Astrocyte (in vitro differentiated cells and primary cell): ENCODE results near the gene FTO.

Source experiments
- CTCF ChIP-seq: IDR thresholded peaks from 2 replicates; pipeline ENCODE4 v1.5.1; 2011; ENCODE audit warnings: low read depth, mild to moderate bottlenecking, inconsistent platforms, low read length, moderate library complexity; ENCODE audit not compliant: insufficient read depth
- EZH2 ChIP-seq: IDR thresholded peaks from 2 replicates; pipeline ENCODE4 v1.6.1; 2012; ENCODE audit warnings: mild to moderate bottlenecking, low read length, inconsistent platforms; ENCODE audit not compliant: insufficient read depth

DNA sequence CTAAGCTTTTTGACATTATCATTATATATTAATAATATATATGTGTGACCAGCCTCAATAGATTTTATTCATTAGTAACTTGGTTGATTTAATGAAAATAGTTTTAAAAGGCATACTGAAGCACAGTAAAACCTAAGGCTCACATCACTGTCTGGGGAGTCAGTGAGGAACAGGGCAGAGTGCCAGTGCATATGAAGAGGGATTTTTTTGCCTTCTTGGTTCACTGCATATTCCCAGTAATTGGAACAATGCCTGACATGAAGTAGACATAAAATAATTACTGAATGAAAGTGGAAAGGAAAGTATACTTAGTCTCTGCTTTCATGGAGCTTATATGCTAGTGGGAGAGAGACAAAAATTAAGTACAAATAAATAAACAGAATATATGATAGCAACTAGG lies 81.1 kb downstream of the FTO start:
- TF ChIP-seq CTCF: no peak
- no peak for TF ChIP-seq EZH2
